Measurements from ENCODE around the gene ZNF691.

DNA sequence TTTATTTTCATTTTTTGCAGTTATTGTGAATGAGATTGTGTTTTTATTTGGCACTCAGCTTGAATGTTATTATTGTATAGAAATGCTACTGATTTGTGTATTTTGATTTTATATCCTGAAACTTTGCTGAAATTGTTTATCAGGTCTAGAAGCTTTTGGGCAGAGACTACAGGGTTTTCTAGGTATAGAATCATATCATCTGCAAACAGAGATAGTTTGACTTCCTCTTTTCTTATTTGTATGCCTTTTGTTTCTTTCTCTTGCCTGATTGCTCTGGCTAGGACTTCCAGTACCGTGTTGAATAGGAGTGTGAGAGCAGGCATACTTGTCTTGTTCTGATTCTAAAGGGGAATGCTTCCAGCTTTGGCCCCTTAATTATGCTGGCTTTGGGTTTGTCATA lies 27.3 kb downstream of the ZNF691 start:
- TF ChIP-seq POLR2AphosphoS5 (IDR thresholded peaks at IDR 0.05; ENCODE audit: low read depth, low read length) (no peak), TAF1 (IDR thresholded peaks at IDR 0.05; ENCODE audit: borderline replicate concordance, insufficient read depth, low read length) (no peak)
- TF ChIP-seq, protein P1, sequence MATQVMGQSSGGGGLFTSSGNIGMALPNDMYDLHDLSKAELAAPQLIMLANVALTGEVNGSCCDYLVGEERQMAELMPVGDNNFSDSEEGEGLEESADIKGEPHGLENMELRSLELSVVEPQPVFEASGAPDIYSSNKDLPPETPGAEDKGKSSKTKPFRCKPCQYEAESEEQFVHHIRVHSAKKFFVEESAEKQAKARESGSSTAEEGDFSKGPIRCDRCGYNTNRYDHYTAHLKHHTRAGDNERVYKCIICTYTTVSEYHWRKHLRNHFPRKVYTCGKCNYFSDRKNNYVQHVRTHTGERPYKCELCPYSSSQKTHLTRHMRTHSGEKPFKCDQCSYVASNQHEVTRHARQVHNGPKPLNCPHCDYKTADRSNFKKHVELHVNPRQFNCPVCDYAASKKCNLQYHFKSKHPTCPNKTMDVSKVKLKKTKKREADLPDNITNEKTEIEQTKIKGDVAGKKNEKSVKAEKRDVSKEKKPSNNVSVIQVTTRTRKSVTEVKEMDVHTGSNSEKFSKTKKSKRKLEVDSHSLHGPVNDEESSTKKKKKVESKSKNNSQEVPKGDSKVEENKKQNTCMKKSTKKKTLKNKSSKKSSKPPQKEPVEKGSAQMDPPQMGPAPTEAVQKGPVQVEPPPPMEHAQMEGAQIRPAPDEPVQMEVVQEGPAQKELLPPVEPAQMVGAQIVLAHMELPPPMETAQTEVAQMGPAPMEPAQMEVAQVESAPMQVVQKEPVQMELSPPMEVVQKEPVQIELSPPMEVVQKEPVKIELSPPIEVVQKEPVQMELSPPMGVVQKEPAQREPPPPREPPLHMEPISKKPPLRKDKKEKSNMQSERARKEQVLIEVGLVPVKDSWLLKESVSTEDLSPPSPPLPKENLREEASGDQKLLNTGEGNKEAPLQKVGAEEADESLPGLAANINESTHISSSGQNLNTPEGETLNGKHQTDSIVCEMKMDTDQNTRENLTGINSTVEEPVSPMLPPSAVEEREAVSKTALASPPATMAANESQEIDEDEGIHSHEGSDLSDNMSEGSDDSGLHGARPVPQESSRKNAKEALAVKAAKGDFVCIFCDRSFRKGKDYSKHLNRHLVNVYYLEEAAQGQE (IDR thresholded peaks at IDR 0.05; ENCODE audit: insufficient read depth in 1 of 2, low read depth in 2 of 2, low read length in 2 of 2), result no peak
